CD4-positive, alpha-beta T cell treated with Interleukin-10 for 1 hour (primary cell): Measurements from ENCODE around the gene FXYD2.
"Not testable (repeated sequence)": the region's sequence is repeated elsewhere in the genome, so short reads cannot be mapped to it uniquely, and the experiment has no call there.

ENCODE experiments used
- DNase-seq: peaks from one replicate; pipeline ENCODE4 v3.0.0-alpha.2; 2020

Gene FXYD2

DNA sequence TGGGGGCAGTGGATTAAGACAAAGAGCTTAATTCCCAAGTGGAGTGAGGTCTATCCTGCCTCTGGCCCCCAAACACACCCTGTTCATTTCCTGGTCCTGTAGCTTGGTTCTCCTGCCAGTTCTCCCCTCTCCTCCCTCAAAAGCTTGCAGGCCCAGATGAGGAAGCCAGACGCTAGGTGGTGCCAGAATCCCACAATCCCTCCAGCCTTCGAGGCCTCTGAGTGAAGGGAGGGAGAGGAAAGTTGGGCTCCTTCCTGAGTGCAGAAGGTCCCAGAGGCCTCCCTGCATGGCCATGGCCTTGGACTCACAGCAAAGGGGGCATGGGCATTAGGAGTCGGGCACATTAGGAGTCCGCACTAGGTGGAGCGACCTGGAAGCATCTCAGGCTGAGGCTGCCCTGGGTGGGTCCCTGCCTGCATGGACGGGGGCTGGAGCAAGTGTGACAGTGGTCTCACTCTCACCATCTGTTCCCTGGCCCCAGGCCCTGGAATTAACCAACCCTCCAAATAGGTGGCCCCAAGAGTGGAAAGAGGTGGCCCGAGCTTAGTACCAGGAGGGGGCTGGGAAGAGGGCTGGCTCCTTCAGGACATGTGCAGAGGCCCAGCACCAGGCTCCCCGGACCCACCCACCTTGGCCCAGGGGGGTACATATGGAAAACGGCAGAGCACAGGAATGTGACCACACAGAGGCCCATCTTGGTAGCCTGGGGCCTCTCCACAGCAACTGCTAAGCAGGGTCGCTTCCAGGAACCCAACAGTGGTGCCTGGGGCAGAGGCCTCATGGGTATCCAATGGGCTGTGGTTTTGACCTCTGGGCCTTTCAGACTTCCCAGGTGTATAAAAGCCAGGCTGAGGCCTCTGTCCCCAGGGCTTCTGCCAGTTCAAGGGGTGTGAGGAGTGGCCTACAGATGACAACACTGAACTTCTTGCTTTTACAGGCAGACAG, 5.2 kb downstream of the FXYD2 start:
- no peak for DNase-seq

DNA sequence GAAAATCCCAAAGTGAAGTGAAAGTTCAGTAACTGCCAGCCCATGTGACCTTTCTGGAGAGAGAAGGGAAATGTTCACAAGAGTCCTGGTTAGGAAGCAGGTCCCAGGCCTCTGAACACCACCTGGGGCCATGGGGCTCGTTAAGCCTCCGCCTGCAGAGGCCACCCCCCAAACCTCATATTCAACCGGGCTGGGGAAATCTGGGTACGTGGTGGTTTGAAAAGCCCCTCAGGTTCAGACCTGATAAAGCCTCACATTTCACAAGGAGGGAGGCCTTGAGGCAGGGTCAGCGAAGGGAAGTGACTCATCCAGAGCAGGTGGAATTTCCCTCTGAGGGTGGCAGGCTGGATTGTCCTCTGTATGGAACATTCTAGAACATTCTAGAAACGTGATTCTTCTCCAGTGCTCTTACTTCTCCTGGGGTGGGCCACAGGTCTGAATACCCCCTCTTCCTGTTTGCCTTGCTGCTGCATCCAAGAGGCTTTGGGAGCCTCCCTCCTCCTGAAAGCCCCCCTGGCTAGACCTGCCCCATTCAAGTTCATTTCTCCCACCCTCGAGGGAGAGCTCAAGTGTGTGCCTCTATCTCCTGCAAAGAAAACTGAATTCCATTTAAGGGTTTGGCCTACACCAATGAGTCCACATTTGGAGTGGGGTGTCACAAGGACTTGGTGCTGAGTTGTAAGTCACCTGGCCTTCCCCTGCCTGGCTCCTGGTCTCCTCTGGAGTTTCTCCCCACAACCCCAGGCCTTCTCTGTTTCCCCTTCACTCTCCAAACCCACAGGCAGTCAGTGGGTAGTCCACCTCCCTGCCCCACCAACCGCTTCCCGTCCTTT, 6.3 kb downstream of the FXYD2 start:
- peak; percentile 69 for DNase-seq

DNA sequence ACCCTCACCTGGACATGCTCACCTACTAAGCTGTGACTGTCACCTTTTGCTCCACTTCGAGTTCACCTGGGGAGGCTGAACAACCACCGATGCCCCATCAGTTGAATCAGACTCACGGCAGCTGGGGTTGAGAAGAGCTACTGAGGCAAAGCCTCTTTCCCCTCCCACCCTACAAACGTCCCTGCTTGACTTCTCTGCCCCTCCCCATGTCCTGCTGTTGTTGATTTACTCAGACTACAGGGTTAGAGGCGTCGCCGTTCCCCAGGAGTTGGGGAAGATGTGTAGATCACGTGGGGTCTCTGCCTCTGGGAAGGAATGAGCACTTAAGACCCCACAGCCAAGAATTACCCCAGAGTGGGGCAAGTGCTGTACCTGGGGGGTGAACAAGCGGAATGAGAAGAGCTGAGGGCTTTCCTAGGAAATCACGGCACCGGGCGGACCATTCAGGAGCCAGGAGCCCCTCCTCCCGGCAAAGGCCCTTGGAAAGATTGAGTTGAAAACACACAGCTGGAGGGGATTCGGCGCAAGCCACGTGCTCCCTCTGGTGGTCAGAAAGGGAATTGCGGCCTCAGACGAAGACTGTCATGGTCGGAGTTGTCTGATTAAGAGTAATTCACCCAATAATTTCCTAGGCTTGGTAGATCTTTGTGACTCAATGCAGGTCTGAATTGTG, 7.0 kb downstream of the FXYD2 start:
- DNase-seq = peak; percentile 89

DNA sequence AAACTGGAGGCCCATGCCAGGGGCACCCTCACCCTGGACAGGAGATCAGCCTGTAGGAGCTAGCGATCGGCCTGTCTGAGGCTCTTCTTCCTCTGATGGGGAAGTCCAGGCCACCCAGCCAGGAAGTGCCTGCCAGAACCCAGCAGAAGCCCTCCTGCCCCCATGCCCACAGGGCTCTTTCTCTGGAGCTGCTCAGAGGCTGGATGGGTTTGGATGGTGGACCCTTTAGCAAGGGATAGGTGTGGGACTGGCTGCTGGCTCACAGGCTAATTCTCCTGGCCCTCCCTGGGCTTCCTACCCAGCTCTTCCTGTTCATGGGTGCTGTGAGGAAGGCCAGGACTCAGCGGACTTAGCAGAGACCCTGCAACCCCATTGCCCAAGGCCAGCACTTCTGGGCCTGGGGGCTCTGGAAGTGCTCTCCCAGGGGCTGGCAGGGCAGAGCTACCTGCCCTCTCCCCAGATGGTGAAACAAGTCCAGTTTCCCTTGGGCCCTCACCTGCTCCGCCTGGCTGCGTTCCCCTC, 7.6 kb downstream of the FXYD2 start:
- DNase-seq = peak; percentile 34

DNA sequence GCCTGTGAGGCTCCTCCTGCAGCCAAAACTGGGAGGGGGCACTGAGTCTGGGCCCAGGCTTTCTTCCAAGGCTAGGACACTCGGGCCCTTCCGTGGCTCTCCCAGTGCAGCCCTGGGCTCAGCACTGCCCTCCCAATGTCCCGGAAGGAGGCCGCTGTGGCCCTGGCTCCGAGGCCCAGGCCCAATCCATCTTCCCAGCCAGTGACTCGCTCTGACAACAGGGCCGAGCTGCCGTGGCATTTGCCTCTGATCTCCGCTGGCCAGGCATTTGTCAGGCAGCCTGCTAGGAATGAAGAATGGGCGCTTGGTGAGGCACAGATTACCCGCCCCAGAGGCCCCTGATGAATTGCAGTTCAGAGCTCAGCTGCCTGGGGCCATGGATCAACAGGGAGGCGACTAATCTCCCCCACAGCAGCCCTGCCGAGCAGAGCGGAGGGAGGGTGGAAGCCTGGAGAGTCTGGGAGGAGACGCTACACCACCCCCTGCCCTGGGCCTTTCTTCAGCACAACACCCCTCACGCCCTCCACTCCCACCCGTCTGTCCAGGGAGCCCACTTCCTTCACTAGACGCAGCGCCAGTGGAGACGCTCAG, 8.3 kb downstream of the FXYD2 start:
- DNase-seq = no peak

DNA sequence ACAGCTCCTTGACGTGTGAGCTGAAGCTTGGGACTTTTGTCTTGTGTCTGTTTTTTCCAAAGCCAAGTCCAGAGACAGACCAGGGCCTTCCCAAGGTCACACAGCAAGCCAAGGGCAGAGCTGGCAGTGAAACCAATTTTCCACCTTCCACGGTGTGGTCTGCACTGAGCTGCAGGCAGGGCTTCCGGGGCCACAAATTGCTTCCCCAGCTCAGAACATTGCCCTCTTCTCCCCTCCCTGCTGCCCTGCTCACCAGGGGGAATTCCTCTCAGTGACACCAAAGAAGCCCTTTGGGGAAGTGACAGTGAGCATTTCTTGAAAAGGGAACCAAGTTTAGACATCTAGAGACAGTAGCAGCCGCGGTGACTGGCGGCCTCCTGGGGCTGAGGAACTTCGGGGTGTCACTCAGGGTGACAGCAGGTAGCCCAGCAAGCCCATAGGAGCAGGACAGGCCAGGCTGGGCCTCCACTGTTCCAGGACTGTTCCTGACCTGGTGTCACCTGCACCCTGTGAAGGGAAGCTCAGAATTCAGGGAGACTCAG, 9.2 kb downstream of the FXYD2 start:
- DNase-seq = peak; percentile 91

DNA sequence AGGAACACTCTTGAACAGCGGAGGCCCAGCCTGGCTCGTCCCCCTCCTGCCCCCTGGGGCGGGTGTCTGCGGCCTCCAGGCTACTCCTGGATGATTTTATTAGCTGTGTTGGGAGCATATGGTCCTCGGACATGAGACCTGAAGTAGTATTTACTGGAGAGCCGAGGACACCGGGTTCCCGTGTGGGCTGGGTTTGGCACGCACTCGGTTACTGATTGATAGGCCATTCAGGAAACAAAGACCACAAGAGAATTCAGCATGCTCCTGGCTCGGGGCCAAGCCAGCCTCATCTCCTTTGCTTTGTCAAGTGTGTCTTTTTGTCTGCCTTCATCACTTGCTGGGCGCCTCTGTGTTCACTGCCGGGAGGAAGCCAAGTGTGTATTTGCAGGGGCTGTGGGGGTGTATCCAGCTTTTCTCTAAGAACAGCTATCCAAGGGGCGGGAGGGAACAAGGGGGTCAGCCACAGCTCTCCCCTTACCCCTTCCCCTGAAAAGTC, 9.7 kb downstream of the FXYD2 start:
- DNase-seq = peak; percentile 88

DNA sequence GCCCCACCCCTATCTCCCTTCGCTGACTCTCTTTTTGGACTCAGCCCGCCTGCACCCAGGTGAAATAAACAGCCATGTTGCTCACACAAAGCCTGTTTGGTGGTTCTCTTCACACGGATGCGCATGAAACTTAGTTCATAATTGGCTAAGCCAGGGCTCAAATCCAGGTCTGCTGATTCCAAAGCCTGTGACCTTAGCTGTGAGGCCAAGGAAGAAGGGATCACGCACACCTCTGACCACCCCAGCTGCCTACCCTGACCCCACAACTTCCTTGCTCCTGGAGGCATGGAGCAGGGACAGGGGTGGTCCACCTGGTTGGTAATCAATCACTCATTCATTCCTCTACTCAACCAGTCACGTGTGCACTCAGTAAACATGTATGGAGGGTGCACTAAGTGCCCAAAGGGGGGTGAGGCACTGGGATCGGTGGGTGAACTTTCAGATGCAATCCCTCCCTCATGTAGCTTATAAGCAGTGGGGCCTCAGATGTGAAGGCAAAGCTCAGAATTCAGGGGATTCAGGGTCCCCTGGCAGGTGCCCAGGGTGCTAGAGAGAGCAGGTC, 10.3 kb downstream of the FXYD2 start:
- DNase-seq = no peak

DNA sequence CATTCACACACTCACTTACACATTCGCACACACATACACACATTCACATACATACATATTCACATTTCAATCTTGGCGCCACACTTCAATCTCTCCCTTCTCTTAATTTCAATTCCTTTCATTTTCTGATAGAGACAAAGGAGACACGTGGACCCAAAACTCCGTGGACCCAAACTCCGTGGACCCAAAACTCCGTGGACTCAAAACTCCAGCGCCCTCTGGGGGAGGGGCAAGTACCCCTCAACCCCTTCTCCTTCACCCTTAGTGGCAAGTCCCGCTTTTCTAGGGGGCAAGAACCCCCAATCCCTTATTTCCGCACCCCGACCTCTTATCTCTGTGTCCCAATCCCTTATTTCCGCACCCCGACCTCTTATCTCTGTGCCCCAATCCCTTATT, 14.5 kb downstream of the FXYD2 start:
- not testable (repeated sequence) for DNase-seq

DNA sequence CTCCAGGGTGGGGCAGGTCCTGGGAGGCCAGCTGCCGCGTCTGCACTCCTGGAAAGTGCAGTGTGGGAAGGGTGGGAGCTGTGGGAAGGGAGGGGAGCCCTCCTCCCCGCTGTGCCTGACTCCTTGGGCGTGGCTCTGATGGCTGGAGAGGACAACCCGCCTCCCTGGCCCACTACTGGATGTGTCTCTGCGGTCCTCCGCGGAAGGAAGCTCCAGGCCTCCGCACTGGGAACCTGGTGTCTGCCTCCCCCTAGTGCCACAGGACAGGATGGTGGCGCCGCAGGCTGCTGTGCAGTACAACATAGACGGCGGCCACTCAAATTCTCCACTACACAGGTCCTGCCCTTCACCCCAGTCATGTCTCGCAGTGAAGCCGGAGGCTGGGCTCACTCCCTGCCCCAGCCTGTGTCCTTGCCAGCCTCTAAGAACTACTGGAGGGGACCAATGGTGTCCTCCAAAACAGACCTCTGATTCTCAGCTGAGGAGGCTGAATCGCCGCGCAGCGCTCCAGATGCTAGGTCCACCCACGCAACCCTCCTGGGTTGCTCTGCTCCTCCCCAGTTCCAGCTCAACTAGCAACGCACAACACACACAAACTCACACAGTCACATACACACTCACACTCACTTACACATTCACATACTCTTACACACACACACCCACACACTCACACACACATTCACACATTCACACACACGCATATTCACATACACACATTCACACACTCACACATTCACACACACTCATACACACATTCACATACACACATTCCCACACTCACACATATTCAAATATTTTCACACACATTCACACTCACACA, 15.1 kb downstream of the FXYD2 start:
- DNase-seq = peak; percentile 54

DNA sequence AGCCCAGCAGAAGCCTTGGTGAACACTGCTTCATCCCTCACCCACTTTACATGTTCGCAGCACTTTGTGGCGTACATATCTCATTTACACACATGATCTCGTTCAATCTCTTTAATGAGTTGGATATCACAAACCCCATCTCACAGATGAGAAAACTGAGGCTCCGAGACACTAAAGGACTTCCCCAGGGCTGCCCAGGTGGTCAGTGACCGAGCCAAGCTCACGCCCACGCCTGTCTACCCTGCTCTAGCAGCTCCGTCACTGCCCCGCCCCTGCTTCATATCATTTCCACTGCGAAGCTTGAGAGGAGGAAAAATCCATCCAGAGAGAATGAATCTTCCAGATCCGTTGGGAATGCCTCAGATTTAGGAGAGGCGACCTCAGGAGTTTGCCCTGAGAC, 15.8 kb downstream of the FXYD2 start:
- DNase-seq = no peak

DNA sequence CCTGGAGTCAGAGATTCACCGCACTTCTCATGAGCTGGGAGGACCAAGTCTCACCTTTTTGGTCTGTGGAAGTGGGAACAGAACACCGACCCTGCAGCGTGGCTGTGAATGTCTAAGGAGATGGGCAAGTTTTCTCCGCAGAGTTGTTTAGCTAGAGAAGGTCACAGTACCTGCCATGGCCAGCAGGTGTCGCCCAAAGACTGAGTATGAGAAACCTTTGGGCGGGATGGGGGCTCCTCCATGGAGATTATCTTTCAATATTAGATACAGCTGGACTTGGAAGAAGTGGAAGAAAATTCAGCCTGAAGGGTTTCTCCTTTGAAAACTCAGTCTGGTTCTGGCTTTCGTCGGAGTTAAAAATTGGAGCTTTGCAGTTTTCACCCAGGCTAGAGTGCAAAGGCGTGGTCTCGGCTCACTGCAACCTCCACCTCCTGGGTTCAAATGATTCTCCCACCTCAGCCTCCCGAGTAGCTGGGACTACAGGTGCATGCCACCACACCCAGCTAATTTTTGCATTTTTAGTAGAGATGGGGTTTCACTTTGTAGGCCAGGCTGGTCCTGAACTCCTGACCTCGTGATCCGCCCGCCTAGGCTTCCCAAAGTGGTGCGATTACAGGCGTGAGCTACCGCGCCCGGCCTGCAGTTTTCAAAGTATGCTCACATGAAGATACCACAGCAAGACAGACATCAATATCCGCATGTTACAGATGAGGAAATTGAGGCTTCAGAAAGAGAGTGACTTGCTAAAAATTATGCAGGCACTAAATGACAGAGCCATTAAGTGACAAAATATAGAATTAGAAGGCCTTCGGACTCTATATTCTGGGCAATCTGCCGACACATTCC, 16.8 kb downstream of the FXYD2 start:
- DNase-seq = peak; percentile 80

DNA sequence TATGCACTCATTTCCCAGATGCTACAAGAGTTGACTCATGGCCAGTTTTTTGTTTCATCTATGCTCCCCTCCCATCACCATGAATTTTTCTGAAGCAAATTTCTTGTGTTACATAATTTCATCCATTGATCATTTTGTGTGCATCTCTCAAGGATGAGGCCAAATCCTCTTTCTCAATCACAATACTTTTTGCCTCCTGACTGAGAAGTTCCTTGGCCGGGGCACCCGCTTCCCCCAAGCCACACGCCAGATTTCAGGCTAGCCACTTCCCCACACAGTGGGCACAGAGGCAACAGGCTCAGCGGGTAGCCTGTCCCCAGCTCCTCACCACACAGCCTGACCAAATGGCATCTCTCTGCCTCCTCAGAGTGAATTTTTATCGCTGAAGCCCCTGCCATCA, 17.7 kb downstream of the FXYD2 start:
- DNase-seq = no peak

DNA sequence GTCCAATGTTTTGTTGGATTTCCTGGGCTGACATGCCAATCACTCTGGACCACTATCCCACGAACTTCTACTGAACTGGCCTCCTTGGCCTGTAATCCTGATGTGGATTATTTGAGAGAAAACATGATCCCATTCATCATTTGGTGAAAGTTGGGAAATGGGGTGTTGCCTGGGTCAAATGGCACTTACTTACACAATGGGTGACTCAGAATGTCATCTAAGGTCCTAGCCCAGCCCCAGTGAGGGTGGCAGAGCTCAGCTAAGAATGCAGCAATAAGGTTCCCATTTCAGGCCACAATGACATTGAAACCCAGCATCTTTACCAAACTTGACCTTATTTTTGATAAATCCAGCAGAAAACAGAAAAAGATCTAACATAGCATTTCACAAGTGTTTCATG, 19.5 kb downstream of the FXYD2 start:
- no peak for DNase-seq

DNA sequence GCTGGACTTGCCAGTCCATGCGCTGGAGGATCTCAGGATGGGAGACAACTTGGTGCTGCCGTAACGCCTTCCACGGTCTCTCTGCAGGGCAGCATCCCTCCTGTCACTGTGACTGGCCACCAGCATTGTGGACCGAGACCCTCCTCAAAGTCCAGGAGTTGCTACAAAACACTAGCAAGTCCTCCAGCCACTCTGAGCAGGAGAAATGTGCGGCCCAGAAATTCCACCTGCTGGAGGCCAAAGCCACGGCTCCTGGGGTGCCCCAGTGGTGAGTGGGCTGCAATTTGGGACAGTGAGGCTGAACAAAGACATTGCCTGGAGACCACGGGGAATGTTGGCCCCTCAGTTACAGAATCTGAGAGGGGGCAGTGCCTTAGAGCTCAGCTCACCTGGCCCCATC, 20.6 kb downstream of the FXYD2 start:
- DNase-seq = no peak

DNA sequence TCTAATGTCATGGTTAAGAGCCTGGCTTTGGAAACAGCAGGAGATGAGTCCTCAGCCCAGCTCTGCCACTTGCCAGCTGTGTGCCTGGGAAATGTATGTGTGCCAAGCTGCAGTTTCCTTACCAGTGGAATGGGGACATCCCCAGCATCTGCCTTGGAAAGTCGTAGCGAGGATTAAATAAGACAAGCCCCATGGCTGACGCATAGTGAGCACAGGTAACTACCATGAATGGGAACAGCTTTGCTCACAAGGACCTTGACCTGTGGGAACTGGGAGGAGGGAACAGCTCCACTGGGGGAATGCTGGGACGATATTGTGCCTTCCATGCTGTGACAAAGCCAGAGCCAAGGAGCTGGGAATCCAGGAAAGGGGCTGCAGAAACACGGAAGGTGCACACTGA, 24.9 kb downstream of the FXYD2 start:
- no peak for DNase-seq

DNA sequence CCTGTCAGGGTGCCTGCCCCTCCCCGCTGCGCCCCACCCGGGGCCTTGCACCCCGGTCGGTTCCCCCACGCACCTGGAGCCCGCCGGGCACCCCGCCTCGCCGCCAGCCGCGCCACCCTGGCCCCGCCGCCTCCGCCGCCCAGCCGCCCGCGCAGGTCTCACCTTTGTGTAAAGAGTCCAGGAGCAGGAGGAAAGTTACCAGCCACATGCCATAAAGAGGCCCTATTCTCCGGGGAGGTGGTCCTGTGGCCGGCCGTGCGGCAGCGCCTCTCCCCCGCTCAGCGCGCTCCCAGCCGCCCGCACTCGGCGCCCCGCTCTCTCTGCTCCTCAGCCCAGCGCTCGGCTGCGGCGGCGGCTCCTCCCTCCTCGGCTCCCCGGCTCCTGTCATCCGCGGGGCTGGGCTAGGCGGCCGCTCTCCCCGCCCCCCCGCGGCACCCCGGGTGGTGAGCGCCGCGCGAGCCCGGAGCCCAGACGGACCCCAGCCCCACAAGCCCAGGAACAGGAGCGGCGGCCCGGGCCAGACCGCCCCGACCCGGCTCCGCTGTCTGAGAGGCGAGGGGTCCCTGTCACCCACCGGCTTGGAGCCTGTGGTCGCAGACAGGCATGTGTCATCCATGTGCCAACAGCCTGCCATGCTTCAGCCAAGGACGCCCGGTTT, 27.5 kb downstream of the FXYD2 start, which contains the start of gene DSCAML1:
DSCAML1 (minus strand) TSS at position 345 of the 658 bp plus-strand sequence; CDS start at position 208, 137 bp downstream.
- peak; percentile 42 for DNase-seq

DNA sequence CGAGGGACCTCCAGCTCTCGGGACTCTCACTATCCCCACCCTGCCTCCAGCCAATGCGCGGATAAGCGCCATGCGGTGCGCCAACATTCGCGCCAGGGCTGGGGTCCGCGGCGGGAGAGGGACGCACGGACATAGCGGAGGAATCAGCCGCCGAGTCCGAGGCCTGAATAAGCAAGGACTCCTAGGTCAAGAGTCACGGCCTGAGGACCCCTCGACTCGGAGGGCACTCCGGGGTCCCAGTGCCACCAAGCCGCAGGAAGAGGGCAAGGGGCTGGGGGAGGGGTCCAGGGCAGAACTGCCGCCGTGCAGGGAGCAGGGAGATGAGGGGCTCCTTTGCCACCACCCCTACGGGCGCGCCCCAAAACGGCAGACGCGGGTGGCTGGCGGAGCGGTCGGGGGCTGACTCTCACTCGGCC, 28.1 kb downstream of the FXYD2 start:
- no peak for DNase-seq
